ENCODE results near the gene DAPL1.

The DAPL1 gene, protein sequence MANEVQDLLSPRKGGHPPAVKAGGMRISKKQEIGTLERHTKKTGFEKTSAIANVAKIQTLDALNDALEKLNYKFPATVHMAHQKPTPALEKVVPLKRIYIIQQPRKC

DNA sequence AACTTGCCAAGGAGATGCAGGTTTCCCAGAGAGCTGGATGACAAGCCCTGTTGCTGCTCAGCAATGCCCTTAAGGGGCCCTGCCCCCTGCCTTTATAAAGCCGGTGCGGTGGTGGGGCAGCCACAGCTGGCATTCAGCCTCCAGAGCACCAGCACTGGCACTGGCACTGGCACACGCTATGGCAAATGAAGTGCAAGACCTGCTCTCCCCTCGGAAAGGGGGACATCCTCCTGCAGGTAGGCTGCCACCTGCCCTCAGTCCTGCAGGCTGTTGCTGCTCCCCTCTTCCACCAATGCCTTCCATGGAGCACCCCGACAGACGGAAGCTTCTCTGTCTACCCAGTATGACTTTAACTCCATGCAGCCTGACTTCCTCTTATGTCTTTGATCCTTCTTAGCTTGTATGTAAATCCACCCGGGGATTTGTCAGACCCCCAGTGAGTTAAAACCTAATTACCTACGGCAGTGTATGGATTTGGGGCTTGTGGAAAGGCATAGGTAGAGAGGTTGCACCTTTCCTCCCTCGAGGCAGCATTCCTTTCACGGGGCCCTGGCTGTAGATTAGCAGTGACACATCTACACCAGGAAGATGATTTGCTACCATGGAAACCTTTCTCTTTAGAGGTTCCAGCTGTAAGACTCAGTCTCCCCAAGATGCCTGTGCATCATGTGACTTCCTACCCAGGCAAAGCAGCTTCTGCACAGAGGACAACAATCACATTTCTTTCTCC is at the start of gene DAPL1:
TSS of gene DAPL1 (plus strand) at position 123 of the 730 bp plus-strand sequence. CDS start at position 179, 56 bp downstream.
- DNase-seq = no peak

DNA sequence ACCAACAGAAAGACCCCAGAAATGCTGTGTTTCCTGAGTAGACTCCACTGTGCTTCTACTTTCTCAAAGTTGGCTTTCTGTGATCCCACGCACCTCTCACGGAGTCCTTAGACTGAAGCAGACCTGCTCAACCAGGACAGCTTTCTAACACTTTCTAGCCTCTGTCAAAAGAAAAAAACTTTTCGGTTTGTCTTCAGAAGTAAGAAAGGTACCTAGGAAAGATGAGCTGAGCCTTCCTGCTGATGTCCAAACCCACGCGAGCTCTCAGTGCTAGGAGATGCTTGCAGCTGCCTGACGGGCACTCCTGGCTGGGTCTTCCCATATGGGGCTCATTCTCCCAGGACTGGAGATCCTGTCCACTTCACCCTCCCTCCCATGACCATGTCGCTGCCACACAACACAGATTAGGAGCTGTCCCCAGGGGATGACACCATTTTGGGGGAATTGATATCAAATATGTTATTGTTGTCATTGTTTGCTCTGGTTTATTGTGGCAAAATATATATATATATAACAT is 49.2 kb upstream of the DAPL1 start:
- DNase-seq = no peak

DNA sequence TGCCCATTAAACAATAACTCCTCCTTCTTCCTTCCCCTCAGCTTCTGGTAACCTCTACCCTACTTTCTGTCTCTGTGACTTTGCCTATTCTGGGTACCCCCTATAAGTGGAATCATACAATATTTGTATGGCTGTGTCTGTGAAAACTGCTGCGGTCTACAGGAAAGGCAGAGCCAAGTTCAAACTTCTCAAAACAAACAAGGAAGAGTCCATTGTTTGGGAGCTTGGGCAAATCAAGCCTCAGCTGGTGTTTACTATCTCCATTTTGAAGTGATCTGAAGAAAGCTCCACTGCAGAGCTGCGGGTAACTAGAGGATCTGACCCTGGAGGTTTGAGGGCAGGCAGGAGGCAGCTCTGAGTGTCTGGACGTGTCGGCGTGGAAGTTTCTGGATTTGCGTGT is 48.6 kb upstream of the DAPL1 start:
- DNase-seq = no peak

DNA sequence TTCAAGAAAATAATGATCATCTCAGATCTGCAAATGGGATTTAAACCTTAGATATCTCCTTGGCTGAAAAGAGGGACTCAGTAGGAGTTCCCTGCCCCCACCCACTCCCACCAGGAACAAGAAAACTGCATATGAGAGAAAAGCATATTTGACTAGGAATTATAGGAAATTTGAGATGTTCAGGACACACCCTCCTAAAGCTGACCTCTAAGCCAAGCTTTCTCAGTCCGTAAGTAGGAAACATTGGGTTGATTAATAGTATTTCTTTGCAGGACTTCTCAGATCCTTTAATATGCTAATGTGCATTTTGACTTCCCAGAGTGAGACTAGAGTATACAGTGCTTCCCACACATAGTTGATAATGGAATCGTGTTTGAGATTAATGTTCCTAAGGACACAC is 47.8 kb upstream of the DAPL1 start:
- DNase-seq = no peak

DNA sequence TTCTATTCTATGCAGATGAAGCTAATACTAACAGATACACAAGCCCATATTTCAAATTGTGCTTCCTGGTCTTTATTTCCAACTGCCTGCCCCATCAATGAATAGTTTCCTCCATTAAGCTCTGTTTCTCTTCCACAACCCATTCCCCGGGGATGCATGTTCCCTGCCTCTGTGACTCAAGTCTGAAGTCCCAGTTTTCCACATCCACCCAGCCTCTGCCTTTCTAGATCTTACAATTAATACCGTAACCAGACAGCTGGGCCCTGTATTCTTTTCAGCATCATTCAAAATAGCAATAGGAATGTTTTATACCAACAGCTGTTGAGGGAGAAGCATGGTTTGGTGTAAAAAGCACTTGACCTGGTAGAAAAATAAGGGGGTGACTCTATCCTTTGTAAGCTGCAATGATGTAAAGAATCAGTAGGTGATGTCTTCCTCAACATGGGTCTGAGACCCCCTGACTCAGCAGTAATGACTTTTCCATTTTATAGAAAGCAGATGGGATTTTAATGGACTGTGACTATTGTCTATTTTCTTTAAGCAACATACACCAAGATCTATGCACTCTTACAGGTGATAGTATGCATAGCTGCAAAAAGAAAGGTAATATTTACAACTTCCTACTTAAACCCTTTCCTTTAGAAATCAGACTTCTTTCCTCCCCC is 46.1 kb upstream of the DAPL1 start:
- DNase-seq = no peak

DNA sequence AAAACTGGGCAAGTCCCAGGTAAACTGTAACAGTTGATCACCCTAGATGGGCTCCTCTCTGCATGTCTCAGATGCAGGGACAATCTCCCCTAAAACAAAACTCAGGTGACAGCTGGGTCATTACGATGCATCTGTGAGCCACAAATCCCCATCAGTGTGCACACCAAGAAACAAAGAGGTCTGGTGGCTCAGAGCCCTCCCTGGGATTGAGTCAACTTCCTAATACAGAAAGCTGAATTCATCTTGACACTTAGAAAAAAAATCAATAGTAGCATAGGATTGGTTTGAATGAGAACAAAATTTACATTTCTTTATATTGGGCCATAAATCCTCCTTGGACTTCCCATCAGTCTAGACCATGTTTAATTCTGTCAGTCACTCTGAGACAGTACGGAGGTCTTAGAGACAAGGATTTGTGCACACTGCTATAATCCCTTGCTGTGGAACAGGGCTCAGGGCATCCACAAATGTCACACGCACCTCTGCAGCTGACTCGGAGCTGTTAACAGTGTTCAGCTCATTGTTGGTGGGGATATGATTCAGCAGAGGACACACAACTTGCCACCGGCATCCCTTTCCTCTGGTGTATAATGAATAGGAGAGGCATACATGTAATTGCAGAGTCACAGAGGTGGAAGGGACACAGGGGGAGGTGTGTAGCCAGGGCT is 44.5 kb upstream of the DAPL1 start:
- no peak for DNase-seq

DNA sequence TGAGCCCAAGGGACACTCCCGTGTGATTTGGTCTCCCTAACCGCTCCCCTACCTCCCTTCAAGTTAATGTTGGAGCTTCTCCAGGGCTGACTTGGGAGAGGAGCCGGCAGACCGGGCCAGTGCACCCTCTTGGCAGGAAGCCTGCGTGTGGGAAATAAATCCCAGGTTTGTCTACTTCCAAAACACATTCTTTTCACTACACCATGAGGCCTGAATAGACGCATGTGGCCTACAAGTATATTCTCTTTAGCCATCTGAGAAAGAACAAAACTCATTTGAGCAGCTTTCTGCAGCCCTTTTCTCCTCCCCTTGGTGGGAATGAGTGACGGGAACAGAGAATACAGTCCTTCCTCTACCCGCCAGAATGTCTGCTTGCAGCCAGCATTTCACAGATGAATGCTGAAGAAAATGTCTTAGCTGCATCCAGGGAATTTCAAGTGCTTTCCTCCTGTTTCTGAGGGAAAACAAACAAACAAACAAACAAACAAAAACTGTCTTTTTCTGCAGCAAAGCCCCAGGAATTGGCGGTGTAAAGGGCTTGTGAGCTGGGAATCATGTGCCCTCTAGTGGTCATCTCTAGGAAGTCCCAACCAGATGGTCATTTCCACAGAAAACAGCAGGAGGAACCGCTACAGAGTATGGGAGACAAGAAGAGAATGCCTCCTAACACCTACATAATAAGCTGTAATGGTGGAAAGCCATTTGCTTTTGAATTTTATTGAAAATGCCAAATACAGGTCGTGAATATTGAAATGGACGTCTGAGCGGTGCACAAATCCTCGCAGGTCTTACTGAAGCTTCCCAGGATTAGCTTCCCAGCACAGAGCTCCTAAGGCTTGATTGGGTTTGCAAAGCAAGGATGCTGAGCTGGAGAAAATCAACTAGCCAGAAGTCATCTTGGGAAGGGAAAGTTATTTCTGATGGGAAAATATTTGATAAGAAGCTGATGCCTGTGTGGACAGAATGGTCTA is 41.2 kb upstream of the DAPL1 start:
- DNase-seq = peak; percentile 63 to 76 (median 69)

DNA sequence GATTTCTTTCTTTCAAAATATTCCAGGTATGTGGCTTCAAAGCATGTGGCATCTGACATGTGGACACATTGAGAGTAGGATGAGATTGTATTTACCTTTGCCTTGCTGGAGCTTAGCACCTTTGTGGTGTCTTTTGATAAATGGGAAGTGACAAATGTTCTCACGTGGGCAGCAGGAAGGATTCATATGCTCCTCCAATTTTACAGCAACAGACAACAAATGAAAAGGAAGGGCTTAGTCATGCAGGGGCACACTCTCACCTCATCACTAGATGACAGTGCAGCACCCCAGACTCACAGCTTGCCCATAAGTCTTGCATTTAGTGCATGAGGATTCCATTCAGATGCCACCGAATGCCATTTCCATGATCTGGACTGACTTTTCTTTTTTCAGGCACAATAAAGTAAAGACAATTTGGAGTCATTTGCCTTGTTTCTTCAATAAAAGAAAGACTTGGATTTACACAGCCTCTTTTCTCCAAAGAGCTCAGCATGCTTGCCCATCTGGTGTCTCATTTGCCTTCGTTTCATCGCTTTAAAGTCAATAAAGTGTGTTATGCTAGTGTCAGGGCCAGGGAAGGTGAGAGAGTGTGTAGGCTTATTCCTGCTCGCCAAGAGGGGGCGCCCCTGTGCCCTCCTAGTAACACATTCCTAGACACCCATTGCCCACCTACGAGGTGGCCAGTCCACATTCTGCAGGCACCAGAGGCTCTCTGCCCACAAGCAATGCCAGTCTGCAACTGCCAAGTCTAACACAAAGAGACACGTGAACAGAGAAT is 39.6 kb upstream of the DAPL1 start:
- peak in 1 of 3 donors; percentile 38 for DNase-seq

DNA sequence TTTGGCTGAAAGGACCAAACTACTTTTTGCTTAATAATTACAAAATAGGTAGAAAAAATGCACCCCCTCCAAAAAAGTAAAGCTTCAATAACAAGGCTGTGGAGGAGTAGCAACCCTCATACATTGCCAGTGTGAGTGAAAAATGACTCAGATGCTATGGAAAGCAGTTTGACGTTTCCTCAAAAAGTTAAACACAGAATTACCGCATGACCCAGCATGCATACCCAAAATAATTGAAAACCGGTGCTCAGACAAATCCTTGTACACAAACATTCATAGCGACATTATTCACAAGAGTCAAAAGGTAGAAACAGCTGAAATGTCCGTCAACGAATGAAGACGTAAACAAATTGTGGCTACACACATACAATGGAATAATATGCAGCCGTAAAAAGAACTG is 38.8 kb upstream of the DAPL1 start:
- DNase-seq = no peak

DNA sequence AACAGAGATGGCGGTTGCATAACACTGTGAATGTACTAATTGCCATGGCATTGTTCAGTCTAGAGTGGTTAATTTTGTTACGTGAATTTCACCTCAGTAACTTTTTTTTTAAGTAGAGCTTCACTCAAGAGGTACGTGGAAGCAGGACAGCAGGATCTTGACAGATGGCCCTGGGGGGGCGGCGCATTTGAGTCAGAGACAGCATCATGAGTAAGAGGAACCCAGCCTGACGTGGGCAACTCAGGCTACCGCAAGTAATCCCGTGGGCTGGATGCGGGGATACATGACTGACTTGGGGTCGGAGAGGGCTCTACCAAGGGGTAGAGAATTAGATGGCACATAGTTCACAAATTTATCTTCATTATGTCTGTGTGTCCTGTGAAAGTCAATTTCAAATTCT is 38.1 kb upstream of the DAPL1 start:
- DNase-seq = peak in 2 of 3 donors; percentile 65 to 77

DNA sequence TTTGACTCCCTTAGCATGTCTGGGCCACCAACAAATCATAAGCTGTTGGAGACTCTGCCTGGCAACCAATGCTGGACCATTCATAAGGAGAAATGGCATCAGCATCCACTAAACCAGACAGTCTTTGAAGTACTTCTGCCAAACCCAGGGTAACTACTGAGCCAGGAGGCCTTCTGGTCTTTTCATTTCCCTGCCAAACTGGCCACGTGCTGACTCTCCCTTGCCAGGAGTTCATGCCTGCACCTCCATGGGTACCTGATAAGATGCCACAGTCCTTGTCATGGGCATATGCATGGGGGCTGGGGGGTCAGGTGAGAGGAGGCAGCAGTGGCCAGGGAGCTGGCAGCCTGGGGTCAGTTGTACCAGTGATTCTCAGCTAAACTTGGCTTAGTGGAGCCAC is 34.2 kb upstream of the DAPL1 start:
- no peak for DNase-seq

DNA sequence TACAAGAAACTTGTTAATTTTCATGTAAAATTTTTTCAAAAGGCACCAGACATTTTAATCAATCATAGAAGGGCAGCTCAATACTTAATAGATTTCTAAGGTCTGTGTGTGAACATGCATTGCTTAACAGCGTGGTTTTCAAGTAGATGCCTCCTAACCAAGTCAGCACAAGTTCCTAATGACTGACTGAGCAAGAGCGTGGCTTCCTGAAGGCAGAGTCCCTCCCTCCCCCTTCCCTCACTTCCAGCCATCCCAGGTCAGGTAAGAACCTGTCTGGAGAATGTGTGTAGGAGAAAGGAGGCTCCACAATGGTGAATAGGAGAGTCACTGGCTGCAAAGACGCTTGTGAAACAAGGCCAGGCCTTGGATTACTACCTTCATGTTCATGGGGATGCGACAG is 33.5 kb upstream of the DAPL1 start:
- DNase-seq = no peak

DNA sequence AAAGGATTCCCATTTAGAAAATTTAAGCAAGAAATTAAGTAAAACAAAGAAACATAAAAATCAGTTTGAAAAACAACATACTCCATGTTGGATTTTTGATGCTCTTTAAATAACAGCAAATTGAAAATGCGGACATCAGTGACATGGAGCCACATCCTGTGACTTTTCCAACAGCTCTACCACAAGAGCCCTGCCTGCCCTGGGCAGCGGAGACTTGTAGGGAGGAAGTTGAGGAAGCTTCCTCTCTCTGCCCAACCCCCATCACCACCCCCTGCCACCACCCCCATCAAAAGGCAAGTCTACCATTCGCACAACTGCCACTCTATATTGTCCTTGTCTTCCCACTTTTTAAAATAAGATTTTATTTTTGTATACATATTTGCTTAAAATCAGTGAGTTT is 32.8 kb upstream of the DAPL1 start:
- no peak for DNase-seq

DNA sequence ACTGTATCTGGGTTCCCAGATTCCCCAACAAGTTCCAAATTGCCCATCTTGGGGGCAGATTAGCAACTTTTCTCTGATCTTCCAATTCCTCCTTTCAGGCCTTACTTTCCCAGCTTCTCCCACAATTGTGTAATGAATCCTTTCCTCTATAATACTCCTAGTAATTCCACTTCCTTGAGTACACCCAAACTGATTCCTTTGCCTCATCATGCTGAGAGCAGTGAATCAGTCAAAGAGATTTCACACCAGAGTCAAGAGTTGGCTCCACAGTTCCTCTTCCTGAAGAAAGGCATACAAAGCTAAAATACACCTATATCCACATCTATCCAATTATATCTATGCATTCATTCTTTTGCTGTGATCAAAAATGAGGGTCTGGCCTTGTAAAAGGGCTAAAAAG is 28.6 kb upstream of the DAPL1 start:
- DNase-seq = no peak

DNA sequence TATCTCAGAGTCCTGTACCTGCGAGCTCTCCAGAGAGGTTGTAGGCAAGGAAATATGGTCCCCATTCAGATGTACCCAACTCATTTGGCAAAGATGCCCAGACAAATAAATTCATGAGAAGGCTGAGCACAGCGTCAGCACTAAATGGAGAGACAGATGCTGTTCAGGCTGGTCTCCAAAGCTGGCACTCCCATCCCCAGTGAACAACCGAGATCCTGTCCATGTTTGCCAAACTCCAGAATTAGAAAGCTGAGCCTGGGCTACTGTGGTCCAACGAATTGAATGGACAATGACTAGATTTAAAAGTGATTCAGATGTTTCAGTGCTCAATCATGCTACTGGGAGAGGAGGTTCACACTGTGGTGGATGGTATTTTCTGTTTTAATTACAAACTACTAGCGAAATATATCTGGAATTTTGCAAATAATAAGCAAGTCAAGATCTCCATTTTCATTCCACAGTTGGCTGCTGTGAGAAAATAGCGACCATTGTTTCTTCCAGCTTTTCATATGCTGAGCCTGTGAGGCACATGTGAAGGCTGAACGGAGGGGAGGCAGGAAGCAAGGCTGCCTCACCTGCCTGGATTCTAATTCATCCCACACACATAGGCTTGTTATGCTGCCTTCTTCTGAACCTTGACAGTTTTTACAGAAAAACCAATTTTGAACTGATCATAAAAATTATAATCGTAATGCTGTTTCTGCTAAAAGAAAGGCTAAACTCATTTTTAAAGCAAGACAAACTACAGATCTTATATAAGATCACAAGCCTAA is 22.6 kb upstream of the DAPL1 start:
- DNase-seq = no peak

DNA sequence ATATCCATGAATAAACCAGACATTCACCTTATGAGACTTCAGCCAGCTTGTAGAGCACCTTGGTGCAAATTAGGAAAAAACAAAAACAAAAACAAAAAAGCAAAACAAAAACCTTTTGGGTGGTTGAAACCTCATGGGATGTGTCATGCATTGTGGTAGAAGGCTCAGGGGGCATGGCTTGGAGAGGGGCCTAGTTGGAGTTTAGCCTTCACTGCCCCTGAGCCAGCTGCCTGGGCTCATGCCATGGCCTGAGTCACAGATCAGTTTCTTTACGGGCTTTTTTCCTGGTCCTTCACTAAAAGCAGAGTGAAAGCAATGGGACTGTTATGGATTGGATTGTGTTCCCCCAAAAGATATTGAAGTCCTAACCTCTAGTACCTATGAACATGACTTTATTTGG is 22.0 kb upstream of the DAPL1 start:
- no peak for DNase-seq

DNA sequence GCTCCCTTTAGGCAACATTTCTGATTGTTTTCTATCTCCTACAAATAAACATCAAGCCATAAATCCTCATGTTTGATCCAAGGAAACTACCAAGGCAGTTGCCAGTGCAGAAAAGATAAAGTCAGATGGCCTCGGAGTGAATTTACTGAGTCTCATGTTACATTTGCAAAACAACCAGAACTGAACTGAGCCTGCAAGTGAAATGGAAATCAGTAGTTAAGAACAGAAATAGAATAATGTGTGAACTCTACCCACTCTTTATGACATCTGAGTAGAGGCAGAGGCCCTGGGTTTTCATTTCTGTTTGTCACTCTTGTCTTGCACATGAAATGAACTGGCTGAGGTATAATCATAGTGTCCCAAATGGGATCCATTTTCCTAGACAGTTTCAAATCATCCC is 20.4 kb upstream of the DAPL1 start:
- no peak for DNase-seq

DNA sequence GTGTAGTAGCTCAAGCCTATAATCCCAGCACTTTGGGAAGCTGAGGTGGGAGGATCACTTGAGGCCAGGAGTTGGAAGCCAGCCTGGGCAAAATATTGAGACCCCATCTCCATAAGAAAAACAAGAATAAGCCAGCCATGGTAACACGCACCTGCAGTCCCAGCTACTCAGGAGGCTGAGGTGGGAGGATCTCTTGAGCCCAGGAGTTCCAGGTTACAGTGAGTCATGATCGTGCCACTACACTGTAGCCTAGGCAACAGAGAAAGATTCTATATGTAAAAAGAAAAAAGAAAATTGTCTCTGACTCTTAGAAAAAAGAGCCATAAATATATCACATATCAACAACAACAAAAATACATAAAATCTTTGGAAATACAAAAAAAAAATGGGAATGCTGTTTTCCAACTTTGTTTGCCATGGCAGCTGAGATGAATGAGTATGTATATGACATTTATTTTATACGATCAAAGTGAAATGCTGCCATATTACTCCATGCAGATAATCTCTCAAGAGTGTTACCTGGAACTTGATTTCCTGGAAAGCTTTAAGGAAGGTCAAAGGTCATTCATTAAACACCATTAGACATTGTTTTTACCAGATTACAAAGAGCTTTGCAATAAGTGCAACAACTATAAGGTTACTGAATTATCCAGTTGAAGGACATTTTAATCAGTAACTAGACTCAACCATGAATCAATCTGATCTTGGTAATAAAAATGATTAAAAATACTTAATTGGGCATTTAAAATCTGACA is 19.7 kb upstream of the DAPL1 start:
- no peak for DNase-seq

DNA sequence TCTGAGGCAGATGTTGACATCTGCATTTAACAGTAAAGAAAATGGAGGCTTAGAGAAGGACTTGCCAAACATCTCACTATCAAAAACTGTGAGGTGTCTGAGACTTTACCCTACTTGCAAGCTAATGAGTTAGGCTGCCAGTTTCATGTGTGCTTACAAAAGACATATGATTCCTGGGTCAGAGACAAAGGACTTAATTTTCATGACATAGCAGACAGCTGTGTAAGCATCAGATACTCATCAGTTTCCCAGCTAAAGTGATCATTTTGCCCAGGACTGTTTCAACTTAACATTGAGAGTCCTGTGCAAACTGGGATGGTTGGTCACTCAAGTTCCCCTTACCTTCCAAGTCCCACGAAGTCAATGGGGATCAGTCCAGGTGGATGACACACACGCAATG is 18.9 kb upstream of the DAPL1 start:
- no peak for DNase-seq

DNA sequence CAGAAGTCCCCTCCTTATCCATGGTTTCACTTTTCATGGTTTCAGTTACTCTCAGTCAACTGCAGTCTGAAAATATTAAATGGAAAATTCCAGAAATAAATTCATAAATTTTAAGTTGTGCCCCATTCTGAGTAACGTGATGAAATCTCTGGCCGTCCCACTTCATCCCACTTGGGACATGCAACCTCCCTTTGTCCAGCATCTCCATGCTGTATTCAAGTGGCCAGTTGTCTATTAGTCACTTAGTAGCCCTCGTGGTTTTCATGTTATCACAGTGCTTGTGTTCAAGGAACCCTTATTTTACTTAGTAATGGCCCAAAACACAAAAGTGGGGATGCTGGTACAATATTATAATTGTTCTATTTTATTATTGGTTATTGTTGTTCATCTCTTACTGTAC is 18.0 kb upstream of the DAPL1 start:
- no peak for DNase-seq

Measured in suppressor macrophage treated with lipopolysaccharide for 1 hour (primary cell).